Measurements from ENCODE around the gene CHEK1. TPM values are rescaled to one million over a fixed set of nuclear protein-coding genes. Genes with fewer than 3 reads are reported as not detected.

Gene CHEK1
- total and polyA plus RNA-seq, 2 donors (not counting 3 experiments of a cell fraction or from before 2014, with no cell fraction given) = 15.0 to 66.1 TPM

DNA sequence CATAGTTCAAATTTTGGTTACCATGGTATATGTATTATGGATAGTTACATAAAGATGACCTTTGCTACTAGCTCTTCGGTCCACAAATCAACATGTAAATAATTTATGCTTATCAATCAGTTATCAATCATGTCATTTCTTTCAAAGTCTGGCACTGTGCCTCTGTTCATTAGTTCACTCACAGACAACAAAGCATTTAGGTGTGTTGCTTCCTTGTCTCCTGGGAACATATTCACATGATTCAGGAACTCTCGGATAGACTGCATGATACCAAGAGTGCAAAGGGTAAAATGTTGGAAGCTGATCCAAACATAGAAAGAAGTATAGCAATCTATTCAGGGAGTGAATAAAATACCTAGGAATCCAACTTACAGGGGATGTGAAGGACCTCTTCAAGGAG lies 70.0 kb downstream of the CHEK1 start:
- TF ChIP-seq GATA2 (IDR thresholded peaks at IDR 0.05; ENCODE audit: insufficient read depth, insufficient read length, low read depth, low read length) (no peak), CTCF (IDR thresholded peaks at IDR 0.05; ENCODE audit: extremely low read depth in 1 of 2, insufficient read depth in 1 of 2, low read depth in 1 of 2, low read length in 2 of 2) (no peak), POLR2AphosphoS5 (IDR thresholded peaks at IDR 0.05; ENCODE audit: insufficient read depth, low read depth, low read length) (no peak), EZH2 (IDR thresholded peaks at IDR 0.05; ENCODE audit: borderline replicate concordance, low read depth, low read length, severe bottlenecking) (no peak), MYC (IDR thresholded peaks at IDR 0.05; ENCODE audit: low read depth, low read length) (no peak), JUN (IDR thresholded peaks at IDR 0.05; ENCODE audit: borderline replicate concordance, insufficient read depth, insufficient read length, low read depth) (no peak)
- intact Hi-C loops (cut with micrococcal nuclease) = no loop called here

More for the DNA sequence above, 70.0 kb downstream of the CHEK1 start:
- no peaks in the 10 kb centered on the region for H3K79me2 ChIP-seq (ENCODE audit: control insufficient read depth, insufficient read depth, low read length)
- no peak overlapping the region for H3K9ac ChIP-seq (replicated peaks; ENCODE audit: extremely low read depth, insufficient read depth, low read length)
- H3K27me3 ChIP-seq (ENCODE audit: control insufficient read depth in 2 of 2, insufficient read depth in 2 of 2, low read length in 2 of 2) = peaks cover 0 to 4% of the 10 kb centered on the region in 2 experiments
- H3K27ac ChIP-seq (ENCODE audit: insufficient read depth, low read depth, low read length) = no peak overlapping the region
- no peak overlapping the region for H3K4me2 ChIP-seq (ENCODE audit: insufficient read depth, low read length)
- dilution Hi-C loops (cut with MboI; ENCODE audit: extremely low pct_ligation_motif_present, low sequenced_read_pairs) = no loop called here
- no peaks in the 10 kb centered on the region for H3K4me1 ChIP-seq (ENCODE audit: control insufficient read depth, extremely low read depth, insufficient read depth, low read length)
- H4K20me1 ChIP-seq (replicated peaks; ENCODE audit: control insufficient read depth, extremely low read depth, insufficient read depth, low read length) = no peaks in the 10 kb centered on the region
- no peaks in the 10 kb centered on the region for H3K9me1 ChIP-seq (replicated peaks; ENCODE audit: control insufficient read depth, extremely low read depth, insufficient read depth, low read length)
- ChIA-PET POLR2A (no interaction called here), CTCF (no interaction called here)
- H3K36me3 ChIP-seq (ENCODE audit: control insufficient read depth in 2 of 2, extremely low read depth in 1 of 2, insufficient read depth in 2 of 2, low read length in 2 of 2) = no peaks in the 10 kb centered on the region
- FAIRE-seq (no peak), DNase-seq (ENCODE audit: low read depth, low spot score) (no peak)
- no TSS peak for BruUV-seq (replicated peaks)
- no peaks in the 10 kb centered on the region for H3K9me3 ChIP-seq (replicated peaks; ENCODE audit: control insufficient read depth, insufficient read depth, low read length)
- no peak overlapping the region for H2AFZ ChIP-seq (ENCODE audit: low read depth, low read length)
- H3K4me3 ChIP-seq (replicated peaks in 1 of 3; ENCODE audit: insufficient read depth in 1 of 3, low read depth in 1 of 3, low read length in 3 of 3) = no peak overlapping the region
